Panc1 (cell line): ENCODE measurements around the gene CHERP. TPM values are rescaled to one million over a fixed set of nuclear protein-coding genes. Genes with fewer than 3 reads are reported as not detected.

Experiments
- ATAC-seq: fragments of 200-7000 bp; cut with Tn5 transposase; 2 replicates; pipeline ENCODE4 v1.9.1; 2020; ENCODE audit warnings: mild to moderate bottlenecking, moderate library complexity
- BruUV-seq: library from RNA; stranded (reverse); fragments of 400-500 nt; replicated peaks from 2 replicates; lab custom pipeline; 2021; lab: Mats Ljungman, UMichigan
- CTCF ChIA-PET: fragments of 300-600 bp; sonication (Branson Sonifier 250); formaldehyde crosslinking; loops from one replicate; lab custom pipeline; 2022; ENCODE audit warnings: antibody characterized with exemption; lab: Charles Lee
- POLR2A ChIA-PET: fragments of 300-600 bp; sonication (Branson Sonifier 250); formaldehyde crosslinking; loops from one replicate; lab custom pipeline; 2022; ENCODE audit warnings: antibody characterized with exemption; lab: Charles Lee
- DNase-seq: peaks from one replicate; pipeline ENCODE4 v3.0.0-alpha.2; 2010; ENCODE audit warnings: low read depth, low spot score
- H3K27ac ChIP-seq: 2 replicates; pipeline ENCODE4 v1.5.1; 2011; ENCODE audit warnings: mild to moderate bottlenecking, low read length, inconsistent platforms
- H3K27me3 ChIP-seq: fragments of 200-500 bp; sonication (Bioruptor generic); 2 replicates; pipeline ENCODE4 v1.6.0; 2014; ENCODE audit warnings: low read length, inconsistent platforms; ENCODE audit not compliant: control insufficient read depth, insufficient read depth
- H3K36me3 ChIP-seq: fragments of 200-500 bp; sonication (Bioruptor generic); 2 replicates; pipeline ENCODE4 v1.5.1; 2014; ENCODE audit warnings: inconsistent platforms, mild to moderate bottlenecking, low read length, moderate library complexity; ENCODE audit not compliant: control insufficient read depth, insufficient read depth
- H3K4me1 ChIP-seq: 2 replicates; pipeline ENCODE4 v1.5.1; 2011; ENCODE audit warnings: inconsistent platforms, mild to moderate bottlenecking, low read length, moderate library complexity; ENCODE audit not compliant: control insufficient read depth, insufficient read depth
- H3K4me3 ChIP-seq, 2 experiments: 2 replicates each; pipeline ENCODE4 v1.5.1; 2011 to 2012; ENCODE audit warnings: low read depth in 2 of 2, low read length in 2 of 2, mild to moderate bottlenecking in 2 of 2, inconsistent platforms in 1 of 2, moderate library complexity in 1 of 2
- H3K9me3 ChIP-seq: fragments of 200-500 bp; sonication (Bioruptor generic); 2 replicates; pipeline ENCODE4 v1.5.1; 2014; ENCODE audit warnings: low read depth, mild to moderate bottlenecking, inconsistent platforms, low read length, moderate library complexity; ENCODE audit not compliant: control insufficient read depth, insufficient read depth
- POLR2AphosphoS5 ChIP-seq: IDR thresholded peaks from 2 replicates; pipeline ENCODE4 v1.6.1; 2012; ENCODE audit warnings: mild to moderate bottlenecking, low read depth, low read length, moderate library complexity
- SIN3A ChIP-seq: IDR thresholded peaks from 2 replicates; pipeline ENCODE4 v1.6.1; 2012; ENCODE audit warnings: low read depth, mild to moderate bottlenecking, low read length, moderate library complexity, borderline replicate concordance; ENCODE audit not compliant: insufficient read depth
- TCF7L2 ChIP-seq: IDR thresholded peaks from 2 replicates; pipeline ENCODE4 v1.6.1; 2011; ENCODE audit warnings: mild to moderate bottlenecking, low read depth, low read length, inconsistent platforms
- in situ Hi-C: cut with HindIII; loops from 2 replicates; pipeline ENCODE4 v1.10.0; 2016; ENCODE audit warnings: low sequenced_read_pairs, low pct_unique_long_range_greater_than_20kb
- intact Hi-C: fragments of 100-400 bp; cut with micrococcal nuclease; formaldehyde crosslinking; loops from one replicate; pipeline ENCODE4 v1.10.0; 2022; ENCODE audit not compliant: unreplicated experiment
- total RNA-seq: library from RNA; stranded (reverse); gene quantifications from one replicate; pipeline ENCODE4 v1.2.1, GENCODE V29; 2021; ENCODE audit not compliant: unreplicated experiment
- TF ChIP-seq, protein P1 (sequence below): fragments of 450-650 bp; IDR thresholded peaks from 2 replicates; pipeline ENCODE4 v1.5.1; 2017; ENCODE audit warnings: mild to moderate bottlenecking
- TF ChIP-seq, protein P2 (sequence below), 2 experiments: IDR thresholded peaks; 2 replicates each; pipeline ENCODE4 v1.6.1; 2011 to 2012; ENCODE audit warnings: low read depth in 2 of 2, control low read depth in 1 of 2, low read length in 1 of 2, mild to moderate bottlenecking in 1 of 2, moderate library complexity in 1 of 2; ENCODE audit not compliant: insufficient read depth in 1 of 2

CHERP gene
- total RNA-seq, 1 experiment from 2014 or later, result 48.3 TPM

DNA sequence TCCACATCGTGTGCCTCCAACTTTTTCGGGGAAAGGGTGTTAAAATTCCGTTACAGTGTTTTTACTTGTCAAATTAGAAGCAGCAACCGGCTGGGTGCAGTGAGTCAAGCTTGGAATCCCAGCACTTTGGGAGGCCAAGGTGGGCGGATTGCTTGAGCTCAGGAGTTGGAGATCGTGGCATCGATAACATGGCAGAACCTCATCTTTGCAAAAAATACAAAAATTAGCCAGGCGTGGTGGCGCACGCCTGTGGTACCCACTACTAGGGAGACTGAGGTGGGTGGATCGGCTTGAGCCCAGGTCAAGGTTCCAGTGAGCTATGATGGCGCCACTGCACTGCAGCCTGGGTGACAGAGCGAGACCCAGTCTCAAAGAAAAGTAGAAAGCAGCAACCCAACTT lies 31.1 kb upstream of the CHERP start:
- ChIA-PET CTCF (no interaction called here), POLR2A (no interaction called here)
- no peaks in the 10 kb centered on the region for H3K27me3 ChIP-seq
- in situ Hi-C loops (no loop called here), intact Hi-C loops (no loop called here)
- DNase-seq (no peak), ATAC-seq (no peak)
- no peaks in the 10 kb centered on the region for H3K9me3 ChIP-seq
- H3K4me1 ChIP-seq, result peaks cover 8% of the 10 kb centered on the region
- H3K27ac ChIP-seq, result peak overlapping the region; percentile 87
- H3K4me3 ChIP-seq, result peak overlapping the region; percentile 93 to 94
- no TSS peak for BruUV-seq
- TF ChIP-seq, protein P1, sequence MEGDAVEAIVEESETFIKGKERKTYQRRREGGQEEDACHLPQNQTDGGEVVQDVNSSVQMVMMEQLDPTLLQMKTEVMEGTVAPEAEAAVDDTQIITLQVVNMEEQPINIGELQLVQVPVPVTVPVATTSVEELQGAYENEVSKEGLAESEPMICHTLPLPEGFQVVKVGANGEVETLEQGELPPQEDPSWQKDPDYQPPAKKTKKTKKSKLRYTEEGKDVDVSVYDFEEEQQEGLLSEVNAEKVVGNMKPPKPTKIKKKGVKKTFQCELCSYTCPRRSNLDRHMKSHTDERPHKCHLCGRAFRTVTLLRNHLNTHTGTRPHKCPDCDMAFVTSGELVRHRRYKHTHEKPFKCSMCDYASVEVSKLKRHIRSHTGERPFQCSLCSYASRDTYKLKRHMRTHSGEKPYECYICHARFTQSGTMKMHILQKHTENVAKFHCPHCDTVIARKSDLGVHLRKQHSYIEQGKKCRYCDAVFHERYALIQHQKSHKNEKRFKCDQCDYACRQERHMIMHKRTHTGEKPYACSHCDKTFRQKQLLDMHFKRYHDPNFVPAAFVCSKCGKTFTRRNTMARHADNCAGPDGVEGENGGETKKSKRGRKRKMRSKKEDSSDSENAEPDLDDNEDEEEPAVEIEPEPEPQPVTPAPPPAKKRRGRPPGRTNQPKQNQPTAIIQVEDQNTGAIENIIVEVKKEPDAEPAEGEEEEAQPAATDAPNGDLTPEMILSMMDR, result no peak
- H3K36me3 ChIP-seq, result peaks cover 4% of the 10 kb centered on the region; the same call in 1 of the 2 replicates

DNA sequence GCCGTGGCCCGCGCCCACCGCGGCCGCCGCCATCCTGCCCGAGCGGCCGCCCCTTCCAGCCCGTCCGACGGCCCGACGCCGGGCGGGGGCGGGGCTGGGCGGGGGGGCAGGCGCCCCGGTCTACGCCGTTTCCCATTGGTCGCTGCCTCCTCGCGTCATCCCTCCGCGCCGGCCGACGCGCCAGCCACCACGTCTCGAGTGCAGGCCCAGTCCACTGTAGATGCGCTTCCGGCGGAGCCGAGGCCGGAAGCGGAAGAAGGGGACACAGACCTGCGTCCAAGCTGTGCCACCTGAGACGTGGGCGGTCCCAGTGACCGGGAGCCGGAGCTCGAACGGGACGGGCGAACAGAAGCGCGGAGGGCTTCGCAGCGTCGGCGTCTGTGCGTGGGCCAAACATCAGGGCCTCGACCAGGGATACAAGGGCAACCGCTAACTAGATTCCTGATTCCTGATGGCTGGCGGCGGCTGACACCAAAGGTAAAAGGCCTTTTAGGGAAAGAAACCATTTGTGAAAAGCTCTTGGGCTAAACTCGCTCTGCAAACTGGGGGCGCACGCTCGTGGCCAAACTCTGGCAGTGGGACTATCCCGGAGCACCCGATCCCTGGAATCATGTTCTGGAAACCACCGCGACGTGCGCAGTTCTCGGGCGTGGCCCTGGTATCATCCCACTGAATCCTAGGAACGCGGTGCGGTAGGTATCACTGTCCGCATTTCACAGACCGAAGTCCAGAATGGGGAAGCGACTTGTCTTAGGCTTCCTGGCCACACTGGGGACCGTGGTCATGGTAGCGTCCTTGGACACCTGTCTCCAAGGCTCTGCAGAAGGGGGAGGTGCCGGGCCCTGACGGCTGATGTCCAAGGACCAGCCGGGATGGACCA lies 30.3 kb upstream of the CHERP start, which contains the start of gene SLC35E1:
Gene SLC35E1, minus strand, starts transcription at position 84 of the 880 bp plus-strand sequence. Its CDS starts 51 bp downstream, at position 33.
- CTCF ChIA-PET, result no interaction called here
- Histone ChIP-seq H3K27me3 (no peaks in the 10 kb centered on the region), H3K4me1 (peaks cover 8% of the 10 kb centered on the region), H3K4me3 (peak within 1 kb of the TSS; percentile 93 to 94), H3K27ac (peak within 1 kb of the TSS; percentile 87), H3K36me3 (peaks cover 4% of the 10 kb centered on the region; the same call in 1 of the 2 replicates), H3K9me3 (no peaks in the 10 kb centered on the region)
- ATAC-seq (peak; percentile 98), DNase-seq (peak; percentile 61)
- in situ Hi-C loops, result no loop called here
- POLR2A ChIA-PET, result no interaction called here
- no peak for TF ChIP-seq TCF7L2
- peak; percentile 27; the same call in 1 of the 2 replicates for TF ChIP-seq SIN3A
- TF ChIP-seq, protein P2, sequence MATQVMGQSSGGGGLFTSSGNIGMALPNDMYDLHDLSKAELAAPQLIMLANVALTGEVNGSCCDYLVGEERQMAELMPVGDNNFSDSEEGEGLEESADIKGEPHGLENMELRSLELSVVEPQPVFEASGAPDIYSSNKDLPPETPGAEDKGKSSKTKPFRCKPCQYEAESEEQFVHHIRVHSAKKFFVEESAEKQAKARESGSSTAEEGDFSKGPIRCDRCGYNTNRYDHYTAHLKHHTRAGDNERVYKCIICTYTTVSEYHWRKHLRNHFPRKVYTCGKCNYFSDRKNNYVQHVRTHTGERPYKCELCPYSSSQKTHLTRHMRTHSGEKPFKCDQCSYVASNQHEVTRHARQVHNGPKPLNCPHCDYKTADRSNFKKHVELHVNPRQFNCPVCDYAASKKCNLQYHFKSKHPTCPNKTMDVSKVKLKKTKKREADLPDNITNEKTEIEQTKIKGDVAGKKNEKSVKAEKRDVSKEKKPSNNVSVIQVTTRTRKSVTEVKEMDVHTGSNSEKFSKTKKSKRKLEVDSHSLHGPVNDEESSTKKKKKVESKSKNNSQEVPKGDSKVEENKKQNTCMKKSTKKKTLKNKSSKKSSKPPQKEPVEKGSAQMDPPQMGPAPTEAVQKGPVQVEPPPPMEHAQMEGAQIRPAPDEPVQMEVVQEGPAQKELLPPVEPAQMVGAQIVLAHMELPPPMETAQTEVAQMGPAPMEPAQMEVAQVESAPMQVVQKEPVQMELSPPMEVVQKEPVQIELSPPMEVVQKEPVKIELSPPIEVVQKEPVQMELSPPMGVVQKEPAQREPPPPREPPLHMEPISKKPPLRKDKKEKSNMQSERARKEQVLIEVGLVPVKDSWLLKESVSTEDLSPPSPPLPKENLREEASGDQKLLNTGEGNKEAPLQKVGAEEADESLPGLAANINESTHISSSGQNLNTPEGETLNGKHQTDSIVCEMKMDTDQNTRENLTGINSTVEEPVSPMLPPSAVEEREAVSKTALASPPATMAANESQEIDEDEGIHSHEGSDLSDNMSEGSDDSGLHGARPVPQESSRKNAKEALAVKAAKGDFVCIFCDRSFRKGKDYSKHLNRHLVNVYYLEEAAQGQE (IDR thresholded peaks at IDR 0.05; ENCODE audit: insufficient read depth in 1 of 2, low read depth in 2 of 2, low read length in 1 of 2), result peak in 1 of 2 experiments; percentile 69; a peak in 1 of 4 replicates
- TF ChIP-seq, protein P1, result no peak
- TF ChIP-seq POLR2AphosphoS5, result peak; percentile 78
- intact Hi-C loops, result no loop called here
- TSS peak; percentile 86 for BruUV-seq
